Tongue (tissue), 2 donors: ENCODE data around the gene CPSF3. TPM values are rescaled to one million over a fixed set of nuclear protein-coding genes. Genes with fewer than 3 reads are reported as not detected.
"Not testable (repeated sequence)": the region's sequence is repeated elsewhere in the genome, so short reads cannot be mapped to it uniquely, and the experiment has no call there.

Source experiments
- DNase-seq: peaks from one replicate; pipeline ENCODE4 v3.0.0-alpha.2; 2015
- total RNA-seq: library from RNA; depleted of rRNA; stranded (reverse); fragments of >200 nt; gene quantifications from one replicate; pipeline ENCODE4 v1.2.3, GENCODE V29; 2014

Gene CPSF3
- total RNA-seq, 1 donor from 2014 or later = 33.4 TPM

DNA sequence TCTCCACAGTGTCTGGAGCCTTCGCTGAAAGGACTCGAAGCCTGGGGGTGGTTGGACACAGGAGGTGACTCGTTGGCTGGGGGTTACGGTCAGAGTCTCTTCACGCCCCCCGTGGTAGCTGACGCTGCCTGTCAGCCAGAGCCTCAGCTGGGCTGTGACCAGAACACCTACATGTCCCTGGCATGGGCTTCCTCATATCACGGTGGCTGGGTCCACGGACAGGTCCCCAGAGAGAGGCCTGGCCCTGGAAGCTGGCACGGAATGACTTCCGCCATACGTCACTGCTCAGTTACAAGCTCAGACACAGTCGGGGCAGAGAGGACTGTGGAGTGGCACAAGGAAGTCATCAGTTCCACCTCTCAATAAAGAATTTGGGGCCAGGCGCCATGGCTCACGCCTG is 28.6 kb upstream of the CPSF3 start:
- no peak for DNase-seq

- no peak for DNase-seq
These were observed 26.3 kb upstream of the CPSF3 start for GRCh38 chr2:9397201-9397600.

GRCh38 chr2:9398251-9398650 is 25.2 kb upstream of the CPSF3 start:
- not testable (repeated sequence) for DNase-seq

- peak; percentile 46 for DNase-seq
These were observed 24.3 kb upstream of the CPSF3 start for GRCh38 chr2:9398881-9399780.

- no peak for DNase-seq
These were observed 23.0 kb upstream of the CPSF3 start for GRCh38 chr2:9400268-9401058.

- DNase-seq = no peak
These were observed 22.4 kb upstream of the CPSF3 start for GRCh38 chr2:9401059-9401547.

- DNase-seq = no peak
These were observed 21.6 kb upstream of the CPSF3 start for GRCh38 chr2:9401646-9402371.

GRCh38 chr2:9403924-9404323 is 19.5 kb upstream of the CPSF3 start:
- DNase-seq = no peak

GRCh38 chr2:9404451-9404850 is 19.0 kb upstream of the CPSF3 start:
- DNase-seq = no peak

DNA sequence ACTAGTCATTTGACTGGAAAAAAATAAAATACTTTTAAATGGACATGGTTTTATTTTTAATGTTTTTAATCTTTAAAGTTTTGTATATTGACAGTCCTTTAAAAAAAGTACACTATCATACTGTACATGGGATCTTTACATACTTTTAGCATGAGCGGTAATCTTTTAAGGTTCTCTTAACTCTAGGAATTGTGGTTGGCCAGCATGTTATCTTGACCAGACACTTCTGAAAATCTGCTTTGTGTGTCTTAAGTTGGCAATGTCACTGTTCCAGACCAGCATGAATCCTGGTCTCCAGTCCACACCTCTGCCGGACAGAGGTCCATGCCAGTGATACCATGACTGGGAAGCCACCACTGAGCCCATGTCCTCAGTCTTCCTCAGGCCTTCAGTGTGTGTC is 17.8 kb upstream of the CPSF3 start:
- DNase-seq = no peak

DNA sequence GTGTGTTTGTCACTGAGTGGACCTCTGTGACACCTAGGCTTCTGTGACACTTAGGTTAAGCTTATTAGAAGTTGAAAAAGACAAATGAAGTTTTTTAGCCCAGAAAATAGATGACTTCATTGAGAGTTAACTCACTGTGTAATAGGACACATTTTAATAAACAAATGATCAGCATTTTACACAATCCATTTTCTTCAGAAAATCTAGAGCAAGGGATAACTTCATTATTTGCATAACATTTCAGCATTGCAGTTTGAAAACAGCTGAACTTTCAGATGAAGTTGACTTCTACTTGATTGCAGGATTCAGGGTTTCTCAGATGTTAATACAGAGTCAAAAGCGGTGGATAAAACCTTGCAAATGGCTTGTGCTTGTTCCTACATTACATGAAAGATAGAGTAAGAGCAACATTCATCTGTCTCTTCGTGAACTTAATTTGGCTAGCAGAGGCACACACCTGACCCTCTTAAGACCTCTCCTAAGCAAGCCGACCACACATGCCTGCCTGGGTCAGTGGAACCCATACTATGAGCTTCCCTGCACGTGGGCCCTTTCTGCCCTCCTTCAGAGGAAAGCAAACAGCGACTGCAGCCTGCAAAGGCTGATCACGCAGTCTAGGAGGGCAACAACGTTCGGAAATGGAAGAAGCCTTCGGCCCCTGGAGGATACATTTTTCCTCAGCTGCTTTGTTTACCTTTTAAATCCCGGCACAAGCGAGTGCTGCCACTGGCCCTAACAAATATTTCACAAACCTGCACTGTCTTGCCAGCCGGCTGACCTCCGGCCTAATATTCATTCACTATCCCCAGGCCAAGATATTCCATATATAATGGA is 16.7 kb upstream of the CPSF3 start:
- no peak for DNase-seq

DNA sequence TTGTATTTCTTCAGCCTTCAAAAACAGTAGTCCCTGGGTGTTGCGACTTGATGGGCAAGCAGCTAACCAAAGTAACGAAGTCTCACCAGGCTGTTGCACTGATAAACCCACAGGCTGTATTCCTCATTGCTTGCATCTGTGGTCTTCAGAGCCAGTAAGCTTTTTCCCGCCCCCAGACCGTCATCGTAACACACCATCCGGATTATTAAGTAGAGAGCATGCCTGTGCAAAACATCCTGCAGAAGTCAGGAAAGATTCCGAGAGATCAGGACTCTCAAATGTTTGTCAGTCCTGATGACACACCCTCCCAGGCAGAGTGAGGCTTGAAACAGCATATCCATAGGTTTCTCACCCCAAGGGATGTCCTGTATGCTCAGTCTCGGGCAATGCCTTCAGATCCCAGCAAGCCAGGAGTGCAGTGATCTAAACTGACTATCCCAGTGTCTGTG is 16.1 kb upstream of the CPSF3 start:
- DNase-seq = no peak

DNA sequence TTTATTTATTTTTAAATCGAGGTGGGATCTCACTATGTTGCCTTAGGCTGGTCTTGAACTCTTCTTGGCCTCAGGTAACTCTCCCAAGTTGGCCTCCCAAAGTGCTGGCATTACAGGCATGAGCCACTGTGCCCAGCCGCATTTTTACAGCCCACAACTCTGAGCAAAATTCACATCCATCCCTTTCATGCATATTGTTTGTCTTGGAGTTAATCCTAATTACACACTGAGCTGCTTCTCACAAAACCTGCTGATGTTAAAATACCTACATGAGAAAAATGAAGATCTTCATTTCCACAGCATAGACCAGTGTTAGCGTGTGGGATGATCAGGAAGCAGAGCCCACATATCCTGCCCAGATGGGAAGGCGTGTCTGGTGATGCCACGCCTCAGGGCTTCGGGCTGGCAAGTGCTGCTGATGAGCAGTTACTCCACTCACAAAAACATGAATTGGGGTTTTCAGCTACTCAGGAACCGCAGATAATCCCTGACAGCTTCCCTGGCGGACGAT is 14.8 kb upstream of the CPSF3 start:
- DNase-seq = peak; percentile 43

GRCh38 chr2:9410108-9410507 is 13.3 kb upstream of the CPSF3 start:
- no peak for DNase-seq

- no peak for DNase-seq
These were observed 10.7 kb upstream of the CPSF3 start for GRCh38 chr2:9412781-9413180.

GRCh38 chr2:9415516-9416169 is 7.8 kb upstream of the CPSF3 start:
- no peak for DNase-seq

- no peak for DNase-seq
These were observed 7.0 kb upstream of the CPSF3 start for GRCh38 chr2:9416267-9416961.

GRCh38 chr2:9416962-9417316 is 6.5 kb upstream of the CPSF3 start:
- DNase-seq = no peak

- no peak for DNase-seq
These were observed 5.7 kb upstream of the CPSF3 start for GRCh38 chr2:9417725-9418124.

DNA sequence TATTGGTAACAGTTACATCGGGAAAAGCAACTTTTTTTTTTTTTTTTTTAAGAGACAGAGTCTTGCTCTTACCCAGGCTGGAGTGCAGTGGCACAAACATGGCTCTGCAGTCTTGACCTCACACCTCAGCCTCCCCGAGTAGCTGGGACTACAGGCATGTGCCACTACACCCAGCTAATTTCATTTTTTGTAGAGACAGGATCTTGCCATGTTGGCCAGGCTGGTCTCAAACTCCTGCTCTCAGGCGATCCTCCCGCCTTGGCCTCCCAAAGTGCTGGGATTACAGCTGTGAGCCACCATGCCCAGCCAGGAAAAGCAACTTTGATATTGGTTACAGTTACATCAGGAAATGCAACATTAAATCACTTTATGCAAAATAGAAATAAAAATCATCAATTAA is 4.7 kb upstream of the CPSF3 start:
- no peak for DNase-seq
